ENCODE data around the gene TAF11. TPM values are rescaled to one million over a fixed set of nuclear protein-coding genes. Genes with fewer than 3 reads are reported as not detected.

TAF11 gene
- total and polyA plus RNA-seq, 2 of the 8 experiments (the other 6 are each of a cell fraction or from before 2014, with no cell fraction given) = 38.2 to 48.6 TPM

DNA sequence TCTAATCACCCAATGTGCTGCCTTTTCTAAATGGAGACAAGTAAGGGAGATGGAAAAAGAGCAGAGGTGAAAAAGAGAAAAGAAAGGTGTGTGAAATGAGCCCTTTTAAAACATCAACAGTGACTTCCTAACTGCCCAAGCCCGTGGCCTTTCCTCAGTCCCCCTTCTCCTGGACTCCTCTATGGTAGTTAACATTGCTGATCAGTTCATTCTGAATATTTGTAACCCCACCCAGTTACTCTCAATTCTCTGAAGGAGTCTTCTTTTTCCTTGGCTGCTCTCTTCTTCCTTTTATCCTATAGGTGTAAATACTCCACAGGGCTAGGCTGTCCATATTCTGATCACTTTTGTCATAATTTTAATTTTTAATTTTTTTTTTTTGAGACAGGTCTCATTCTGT, 27.1 kb downstream of the TAF11 start:
- Histone ChIP-seq H3K9me3 (ENCODE audit: insufficient read depth in 2 of 2, low read depth in 1 of 2, low read length in 1 of 2) (no peaks in the 10 kb centered on the region), H2AFZ (ENCODE audit: low read length) (no peak overlapping the region), H3K14ac (ENCODE audit: insufficient read length) (no peak overlapping the region), H3K23ac (ENCODE audit: insufficient read length) (no peak overlapping the region), H3K23me2 (ENCODE audit: low read depth, low read length) (no peaks in the 10 kb centered on the region), H3K27ac (ENCODE audit: low read depth, low read length) (no peak overlapping the region), H2BK5ac (ENCODE audit: low read depth, low read length) (no peak overlapping the region), H3K4me1 (replicated peaks in 1 of 4; ENCODE audit: control insufficient read depth in 3 of 4, insufficient read depth in 4 of 4, low read length in 3 of 4) (no peaks in the 10 kb centered on the region), H2BK15ac (ENCODE audit: low read length) (no peak overlapping the region), H3K27me3 (replicated peaks in 1 of 4; ENCODE audit: control insufficient read depth in 3 of 4, extremely low read depth in 1 of 4, insufficient read depth in 3 of 4, low read length in 3 of 4) (no peaks in the 10 kb centered on the region), H2BK12ac (ENCODE audit: low read depth, low read length) (no peak overlapping the region), H2BK120ac (replicated peaks; ENCODE audit: low read depth, low read length) (no peak overlapping the region), H3K18ac (ENCODE audit: extremely low read depth, low read length) (no peak overlapping the region), H2AK5ac (ENCODE audit: low read depth, low read length) (no peak overlapping the region), H4K20me1 (replicated peaks in 1 of 2; ENCODE audit: control insufficient read depth in 1 of 2, insufficient read depth in 2 of 2, low read length in 2 of 2) (peaks cover 0 to 2% of the 10 kb centered on the region in 2 experiments), H4K5ac (ENCODE audit: insufficient read length, low read depth, low read length) (no peak overlapping the region), H3K79me1 (ENCODE audit: low read depth, low read length) (no peaks in the 10 kb centered on the region), H3K9ac (replicated peaks in 1 of 4; ENCODE audit: extremely low read depth in 1 of 4, low read depth in 3 of 4, low read length in 3 of 4) (no peak overlapping the region), H3K4ac (replicated peaks; ENCODE audit: insufficient read length, low read depth, low read length) (no peak overlapping the region), H3K56ac (replicated peaks; ENCODE audit: insufficient read length, low read depth, low read length) (no peak overlapping the region), H3K36me3 (ENCODE audit: control insufficient read depth in 2 of 4, insufficient read depth in 4 of 4, low read length in 3 of 4) (peaks cover 8 to 68% (median 34%) of the 10 kb centered on the region in 4 experiments), H3K4me2 (ENCODE audit: insufficient read depth in 1 of 2, low read depth in 2 of 2, low read length in 2 of 2) (no peak overlapping the region), H2BK20ac (ENCODE audit: low read length) (no peak overlapping the region), H4K8ac (ENCODE audit: extremely low read depth, insufficient read depth, low read length) (no peak overlapping the region), H3K79me2 (ENCODE audit: control insufficient read depth in 1 of 2, insufficient read depth in 2 of 2, low read length in 2 of 2) (0 out of 4 replicates have a peak, but pooled peaks cover 0 to 1% of the 10 kb centered on the region in 2 experiments), H4K91ac (replicated peaks; ENCODE audit: insufficient read length, low read length) (no peak overlapping the region), H3K4me3 (ENCODE audit: extremely low read depth in 1 of 4, insufficient read depth in 2 of 4, low read depth in 3 of 4, low read length in 4 of 4) (no peak overlapping the region)
- FAIRE-seq = no peak
- ChIA-PET CTCF (ENCODE audit: partially characterized antibody) (interaction anchor here (2.4 kb wide), 1 partner anchor 8 kb away, joined by 18 read pairs; no protein-coding TSS in a partner anchor), POLR2A (ENCODE audit: partially characterized antibody) (no interaction called here)
- no peak for DNase-seq (ENCODE audit: low read depth in 1 of 2, low spot score in 2 of 2)
- WGBS, 2 experiments (ENCODE audit: extremely low coverage in 1 of 2, insufficient coverage in 1 of 2, insufficient read length in 1 of 2, insufficient replicate concordance in 2 of 2, low coverage in 1 of 2, low lambda C conversion rate in 2 of 2, missing lambda C conversion rate in 1 of 2) = 88% methylated on average over 1 of the region's 1 CpG; no CpG with 5 or more reads in 1 of the 2 experiments
- no peak for TF ChIP-seq POLR2AphosphoS5 (IDR thresholded peaks at IDR 0.05; ENCODE audit: low read depth, low read length)
- TF ChIP-seq KDM5A (IDR thresholded peaks at IDR 0.05; ENCODE audit: low read length) = no peak
- TF ChIP-seq, protein P1, sequence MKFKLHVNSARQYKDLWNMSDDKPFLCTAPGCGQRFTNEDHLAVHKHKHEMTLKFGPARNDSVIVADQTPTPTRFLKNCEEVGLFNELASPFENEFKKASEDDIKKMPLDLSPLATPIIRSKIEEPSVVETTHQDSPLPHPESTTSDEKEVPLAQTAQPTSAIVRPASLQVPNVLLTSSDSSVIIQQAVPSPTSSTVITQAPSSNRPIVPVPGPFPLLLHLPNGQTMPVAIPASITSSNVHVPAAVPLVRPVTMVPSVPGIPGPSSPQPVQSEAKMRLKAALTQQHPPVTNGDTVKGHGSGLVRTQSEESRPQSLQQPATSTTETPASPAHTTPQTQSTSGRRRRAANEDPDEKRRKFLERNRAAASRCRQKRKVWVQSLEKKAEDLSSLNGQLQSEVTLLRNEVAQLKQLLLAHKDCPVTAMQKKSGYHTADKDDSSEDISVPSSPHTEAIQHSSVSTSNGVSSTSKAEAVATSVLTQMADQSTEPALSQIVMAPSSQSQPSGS (IDR thresholded peaks at IDR 0.05; ENCODE audit: low read length) = no peak
- no peak for TF ChIP-seq CREB1 (IDR thresholded peaks at IDR 0.05)
- TF ChIP-seq RBBP5 (IDR thresholded peaks at IDR 0.05; ENCODE audit: borderline replicate concordance, low read depth, low read length) = no peak
- no peak for TF ChIP-seq CBX5 (IDR thresholded peaks at IDR 0.05; ENCODE audit: low read depth, low read length)
- no peak for TF ChIP-seq CTBP2 (IDR thresholded peaks at IDR 0.05; ENCODE audit: borderline replicate concordance, insufficient read depth, insufficient read length, low read length)
